GM19351 (cell line): ENCODE measurements around the gene CDKL1.
A peak's percentile ranks its signal among the peaks of the same experiment; 100 is the strongest.

Source experiments
- ATAC-seq: cut with Tn5 transposase; IDR thresholded peaks from one replicate; pipeline ENCODE4 v1.9.1; 2021; ENCODE audit warnings: mild to moderate bottlenecking, moderate library complexity; ENCODE audit not compliant: unreplicated experiment

CDKL1 gene

GRCh38 chr14:50396631-50397389 lies at the start of gene CDKL1:
Gene CDKL1 (minus strand): TSS chr14:50396881. CDS start chr14:50395868, 1,013 bp downstream.
- peak; percentile 66 for ATAC-seq

- no peak for ATAC-seq
These were observed 37.8 kb upstream of the CDKL1 start for GRCh38 chr14:50434528-50434927.

- ATAC-seq, result no peak
These were observed 35.5 kb upstream of the CDKL1 start for GRCh38 chr14:50432131-50432530.

GRCh38 chr14:50425816-50426215 lies 29.1 kb upstream of the CDKL1 start:
- ATAC-seq, result no peak

GRCh38 chr14:50425105-50425504 lies 28.4 kb upstream of the CDKL1 start:
- no peak for ATAC-seq

- ATAC-seq, result no peak
These were observed 26.8 kb upstream of the CDKL1 start for GRCh38 chr14:50423529-50423928.

GRCh38 chr14:50421499-50421898 lies 24.8 kb upstream of the CDKL1 start:
- ATAC-seq, result no peak

GRCh38 chr14:50417853-50418252 lies 21.2 kb upstream of the CDKL1 start:
- ATAC-seq, result no peak

- ATAC-seq, result no peak
These were observed 14.2 kb upstream of the CDKL1 start for GRCh38 chr14:50410921-50411320.

- no peak for ATAC-seq
These were observed 13.4 kb upstream of the CDKL1 start for GRCh38 chr14:50410071-50410470.

- ATAC-seq, result no peak
These were observed 10.6 kb upstream of the CDKL1 start for GRCh38 chr14:50407111-50407812.

GRCh38 chr14:50403419-50403818 lies 6.7 kb upstream of the CDKL1 start:
- ATAC-seq, result no peak

- ATAC-seq, result no peak
These were observed 6.3 kb upstream of the CDKL1 start for GRCh38 chr14:50402965-50403364.

GRCh38 chr14:50400461-50400860 lies 3.8 kb upstream of the CDKL1 start:
- no peak for ATAC-seq

GRCh38 chr14:50399251-50400032 lies 2.8 kb upstream of the CDKL1 start:
- ATAC-seq, result no peak

GRCh38 chr14:50398189-50398580 lies 1.5 kb upstream of the CDKL1 start:
- no peak for ATAC-seq

GRCh38 chr14:50397390-50398188 lies 908 bp upstream of the CDKL1 start:
- no peak for ATAC-seq

GRCh38 chr14:50395448-50395847 lies 1.2 kb downstream of the CDKL1 start:
- no peak for ATAC-seq

GRCh38 chr14:50394713-50395112 lies 2.0 kb downstream of the CDKL1 start:
- ATAC-seq, result no peak

- no peak for ATAC-seq
These were observed 6.8 kb downstream of the CDKL1 start for GRCh38 chr14:50389668-50390441.
